ENCODE results near the gene CLCN6. TPM values are rescaled to one million over a fixed set of nuclear protein-coding genes. Genes with fewer than 3 reads are reported as not detected.

The CLCN6 gene
- total and polyA plus RNA-seq, 2 of the 13 experiments (the other 11 are each of a cell fraction or from before 2014, with no cell fraction given) = 14.9 to 19.3 TPM

DNA sequence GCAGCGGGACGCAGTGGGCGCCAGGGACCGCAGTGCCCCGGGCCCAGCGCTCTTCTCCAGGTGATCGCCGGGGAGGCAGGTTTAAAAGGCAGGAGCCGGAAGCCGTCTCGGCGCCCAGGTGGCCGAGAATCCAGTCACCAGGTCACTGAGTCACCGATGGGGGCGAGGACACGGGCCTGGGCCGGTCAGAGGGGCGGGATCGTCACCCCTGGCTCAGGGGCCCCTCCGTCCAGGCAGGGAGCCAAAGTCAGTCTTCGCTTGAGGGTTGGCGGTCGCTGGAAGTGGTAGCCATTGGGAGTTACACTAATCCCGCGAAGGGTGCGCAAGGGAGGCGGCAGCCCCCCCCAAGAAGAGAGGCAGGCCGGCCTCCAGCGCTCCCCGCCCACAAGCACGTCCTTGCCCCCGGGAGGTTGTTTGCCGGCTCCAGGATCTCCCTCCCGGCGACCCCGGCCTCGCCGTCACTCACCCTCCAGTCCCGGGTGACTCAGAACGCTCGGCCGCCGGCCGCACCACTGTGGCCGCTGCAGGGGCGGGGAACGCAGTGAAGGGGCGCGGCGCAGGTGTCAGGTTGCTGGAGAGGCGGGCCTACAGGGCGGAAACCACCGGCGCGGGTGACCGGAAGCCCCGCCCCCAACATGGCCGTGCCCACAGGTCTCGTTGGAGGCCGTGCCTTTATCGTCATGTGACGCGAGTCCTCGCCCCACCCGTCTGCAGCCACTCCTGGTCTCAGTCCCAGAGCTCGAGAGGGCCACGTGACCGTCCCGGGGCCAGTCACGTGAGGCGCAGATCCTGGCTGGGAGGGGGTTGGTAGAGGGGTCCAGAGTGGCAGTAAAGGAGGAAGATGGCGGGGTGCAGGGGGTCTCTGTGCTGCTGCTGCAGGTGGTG lies at the start of gene CLCN6, which contains the start of gene MTHFR (continued):
- TF ChIP-seq, protein P1, sequence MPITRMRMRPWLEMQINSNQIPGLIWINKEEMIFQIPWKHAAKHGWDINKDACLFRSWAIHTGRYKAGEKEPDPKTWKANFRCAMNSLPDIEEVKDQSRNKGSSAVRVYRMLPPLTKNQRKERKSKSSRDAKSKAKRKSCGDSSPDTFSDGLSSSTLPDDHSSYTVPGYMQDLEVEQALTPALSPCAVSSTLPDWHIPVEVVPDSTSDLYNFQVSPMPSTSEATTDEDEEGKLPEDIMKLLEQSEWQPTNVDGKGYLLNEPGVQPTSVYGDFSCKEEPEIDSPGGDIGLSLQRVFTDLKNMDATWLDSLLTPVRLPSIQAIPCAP (CRISPR knock-in tag; IDR thresholded peaks at IDR 0.05; ENCODE audit: low read depth) = no peak
- TF ChIP-seq ZNF205 (CRISPR knock-in tag; IDR thresholded peaks at IDR 0.05) = no peak
- no peak for TF ChIP-seq ZNF550 (CRISPR knock-in tag; IDR thresholded peaks at IDR 0.05; ENCODE audit: borderline replicate concordance)
- no peak for TF ChIP-seq MTF2 (CRISPR knock-in tag; IDR thresholded peaks at IDR 0.05; ENCODE audit: borderline replicate concordance)
- TF ChIP-seq ZNF83 (CRISPR knock-in tag; IDR thresholded peaks at IDR 0.05; ENCODE audit: borderline replicate concordance) = no peak
- peak; percentile 61; the same call in 1 of the 2 replicates for TF ChIP-seq FOXJ3 (CRISPR knock-in tag; IDR thresholded peaks at IDR 0.05; ENCODE audit: borderline replicate concordance)
- TF ChIP-seq MED13 (CRISPR knock-in tag; IDR thresholded peaks at IDR 0.05) = peak; percentile 80; the same call in 1 of the 2 replicates
- peak; percentile 44; the same call in 1 of the 2 replicates for TF ChIP-seq ZNF33A (CRISPR knock-in tag; IDR thresholded peaks at IDR 0.05; ENCODE audit: borderline replicate concordance)
- TF ChIP-seq ZNF749 (CRISPR knock-in tag; IDR thresholded peaks at IDR 0.05; ENCODE audit: borderline replicate concordance) = peak; percentile 76
- TF ChIP-seq, protein P2, sequence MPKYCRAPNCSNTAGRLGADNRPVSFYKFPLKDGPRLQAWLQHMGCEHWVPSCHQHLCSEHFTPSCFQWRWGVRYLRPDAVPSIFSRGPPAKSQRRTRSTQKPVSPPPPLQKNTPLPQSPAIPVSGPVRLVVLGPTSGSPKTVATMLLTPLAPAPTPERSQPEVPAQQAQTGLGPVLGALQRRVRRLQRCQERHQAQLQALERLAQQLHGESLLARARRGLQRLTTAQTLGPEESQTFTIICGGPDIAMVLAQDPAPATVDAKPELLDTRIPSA (CRISPR knock-in tag; IDR thresholded peaks at IDR 0.05; ENCODE audit: borderline replicate concordance) = peak; percentile 74; the same call in 1 of the 2 replicates
- peak; percentile 71; the same call in 1 of the 2 replicates for TF ChIP-seq AKAP8 (CRISPR knock-in tag; IDR thresholded peaks at IDR 0.05)
- TF ChIP-seq CCAR2 (optimal IDR thresholded peaks at IDR 0.05; ENCODE audit: low read depth, low read length) = no peak
- no peak for TF ChIP-seq ADNP (CRISPR knock-in tag; IDR thresholded peaks at IDR 0.05)
- TF ChIP-seq ESRRA (CRISPR knock-in tag; IDR thresholded peaks at IDR 0.05; ENCODE audit: low read depth) = no peak
- peak; percentile 92; the same call in 1 of the 2 replicates for TF ChIP-seq ZNF234 (CRISPR knock-in tag; conservative IDR thresholded peaks at IDR 0.05)
- TF ChIP-seq KAT2B (IDR thresholded peaks at IDR 0.05; ENCODE audit: borderline replicate concordance, low read depth, low read length) = no peak
- peak; percentile 76 for TF ChIP-seq MYC (CRISPR knock-in tag; IDR thresholded peaks at IDR 0.05; ENCODE audit: borderline replicate concordance)
- no peak for TF ChIP-seq ZNF10 (CRISPR knock-in tag; IDR thresholded peaks at IDR 0.05; ENCODE audit: borderline replicate concordance, low read depth)
- TF ChIP-seq, protein P3, sequence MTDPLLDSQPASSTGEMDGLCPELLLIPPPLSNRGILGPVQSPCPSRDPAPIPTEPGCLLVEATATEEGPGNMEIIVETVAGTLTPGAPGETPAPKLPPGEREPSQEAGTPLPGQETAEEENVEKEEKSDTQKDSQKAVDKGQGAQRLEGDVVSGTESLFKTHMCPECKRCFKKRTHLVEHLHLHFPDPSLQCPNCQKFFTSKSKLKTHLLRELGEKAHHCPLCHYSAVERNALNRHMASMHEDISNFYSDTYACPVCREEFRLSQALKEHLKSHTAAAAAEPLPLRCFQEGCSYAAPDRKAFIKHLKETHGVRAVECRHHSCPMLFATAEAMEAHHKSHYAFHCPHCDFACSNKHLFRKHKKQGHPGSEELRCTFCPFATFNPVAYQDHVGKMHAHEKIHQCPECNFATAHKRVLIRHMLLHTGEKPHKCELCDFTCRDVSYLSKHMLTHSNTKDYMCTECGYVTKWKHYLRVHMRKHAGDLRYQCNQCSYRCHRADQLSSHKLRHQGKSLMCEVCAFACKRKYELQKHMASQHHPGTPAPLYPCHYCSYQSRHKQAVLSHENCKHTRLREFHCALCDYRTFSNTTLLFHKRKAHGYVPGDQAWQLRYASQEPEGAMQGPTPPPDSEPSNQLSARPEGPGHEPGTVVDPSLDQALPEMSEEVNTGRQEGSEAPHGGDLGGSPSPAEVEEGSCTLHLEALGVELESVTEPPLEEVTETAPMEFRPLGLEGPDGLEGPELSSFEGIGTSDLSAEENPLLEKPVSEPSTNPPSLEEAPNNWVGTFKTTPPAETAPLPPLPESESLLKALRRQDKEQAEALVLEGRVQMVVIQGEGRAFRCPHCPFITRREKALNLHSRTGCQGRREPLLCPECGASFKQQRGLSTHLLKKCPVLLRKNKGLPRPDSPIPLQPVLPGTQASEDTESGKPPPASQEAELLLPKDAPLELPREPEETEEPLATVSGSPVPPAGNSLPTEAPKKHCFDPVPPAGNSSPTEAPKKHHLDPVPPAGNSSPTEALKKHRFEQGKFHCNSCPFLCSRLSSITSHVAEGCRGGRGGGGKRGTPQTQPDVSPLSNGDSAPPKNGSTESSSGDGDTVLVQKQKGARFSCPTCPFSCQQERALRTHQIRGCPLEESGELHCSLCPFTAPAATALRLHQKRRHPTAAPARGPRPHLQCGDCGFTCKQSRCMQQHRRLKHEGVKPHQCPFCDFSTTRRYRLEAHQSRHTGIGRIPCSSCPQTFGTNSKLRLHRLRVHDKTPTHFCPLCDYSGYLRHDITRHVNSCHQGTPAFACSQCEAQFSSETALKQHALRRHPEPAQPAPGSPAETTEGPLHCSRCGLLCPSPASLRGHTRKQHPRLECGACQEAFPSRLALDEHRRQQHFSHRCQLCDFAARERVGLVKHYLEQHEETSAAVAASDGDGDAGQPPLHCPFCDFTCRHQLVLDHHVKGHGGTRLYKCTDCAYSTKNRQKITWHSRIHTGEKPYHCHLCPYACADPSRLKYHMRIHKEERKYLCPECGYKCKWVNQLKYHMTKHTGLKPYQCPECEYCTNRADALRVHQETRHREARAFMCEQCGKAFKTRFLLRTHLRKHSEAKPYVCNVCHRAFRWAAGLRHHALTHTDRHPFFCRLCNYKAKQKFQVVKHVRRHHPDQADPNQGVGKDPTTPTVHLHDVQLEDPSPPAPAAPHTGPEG (CRISPR knock-in tag; IDR thresholded peaks at IDR 0.05) = peak; percentile 46; the same call in 1 of the 2 replicates
- TF ChIP-seq ZBTB3 (CRISPR knock-in tag; IDR thresholded peaks at IDR 0.05; ENCODE audit: borderline replicate concordance, low read depth) = peak; percentile 39; the same call in 1 of the 2 replicates
- no peak for TF ChIP-seq ZNF678 (CRISPR knock-in tag; IDR thresholded peaks at IDR 0.05)
- TF ChIP-seq MEF2D (CRISPR knock-in tag; IDR thresholded peaks at IDR 0.05) = peak; percentile 88

All from HepG2 (cell line).